HG02763 (cell line): Measurements from ENCODE around the gene PLEKHF1.

Source experiments
- ATAC-seq: cut with Tn5 transposase; IDR thresholded peaks from one replicate; pipeline ENCODE4 v1.9.1; 2021; ENCODE audit warnings: mild to moderate bottlenecking, moderate library complexity; ENCODE audit not compliant: unreplicated experiment

Gene PLEKHF1

GRCh38 chr19:29724746-29725145 is 59.5 kb downstream of the PLEKHF1 start:
- ATAC-seq, result no peak
